Sigmoid colon (tissue), 7 donors: ENCODE results near the gene MERTK. TPM values are rescaled to one million over a fixed set of nuclear protein-coding genes. Genes with fewer than 3 reads are reported as not detected.

Source experiments
- DNase-seq: peaks from one replicate; pipeline ENCODE4 v3.0.0-alpha.2; 2019
- H3K27ac ChIP-seq, 4 donors: fragments of 200-600 bp; sonication (generic); one replicate each; pipeline ENCODE4 v1.5.1; 2016 to 2019; ENCODE audit warnings: mild to moderate bottlenecking in 1 of 4
- H3K27me3 ChIP-seq, 3 donors: fragments of 200-600 bp; sonication (generic); one replicate each; pipeline ENCODE4 v1.5.1; 2019; ENCODE audit warnings: mild to moderate bottlenecking in 1 of 3
- H3K36me3 ChIP-seq, 4 donors: fragments of 200-600 bp; sonication (generic); one replicate each; pipeline ENCODE4 v1.5.1; 2016 to 2019
- H3K4me1 ChIP-seq, 4 donors: fragments of 200-600 bp; sonication (generic); one replicate each; pipeline ENCODE4 v1.5.1; 2017 to 2019
- H3K4me3 ChIP-seq, 4 donors: fragments of 200-600 bp; sonication (generic); one replicate each; pipeline ENCODE4 v1.5.1; 2017 to 2019; ENCODE audit warnings: mild to moderate bottlenecking in 2 of 4, moderate library complexity in 1 of 4
- H3K9me3 ChIP-seq, 4 donors: fragments of 200-600 bp in 3 of 4; sonication (generic) in 3 of 4; one replicate each; pipeline versions ENCODE4 v1.5.1 to v1.6.1; 2013 to 2019
- EP300 ChIP-seq, 4 donors: sonication (generic); formaldehyde crosslinking; IDR thresholded peaks; one replicate each; pipeline ENCODE4 v1.6.1; 2017; ENCODE audit warnings: antibody characterized with exemption in 4 of 4
- POLR2A ChIP-seq, 2 donors: fragments of 450-650 bp; IDR thresholded peaks; one replicate each; pipeline ENCODE4 v1.6.1; 2016; ENCODE audit warnings: antibody characterized with exemption in 2 of 2, mild to moderate bottlenecking in 2 of 2, moderate library complexity in 2 of 2
- POLR2AphosphoS5 ChIP-seq, 4 donors: sonication (generic); formaldehyde crosslinking; IDR thresholded peaks; one replicate each; pipeline ENCODE4 v1.6.1; 2017; ENCODE audit warnings: antibody characterized with exemption in 4 of 4
- WGBS, 2 donors: extraction: QIAGEN DNeasy Blood & Tissue Kit; methylation state at CpG; one replicate each; pipeline ENCODE4 v1.1.7; 2013; 5-methylcytosine and 5-hydroxymethylcytosine counted together
- intact Hi-C: fragments of 100-400 bp; cut with DNase I; formaldehyde crosslinking; loops from one replicate; pipeline ENCODE4 v1.15.1; 2023
- polyA plus RNA-seq, 3 donors: library from polyadenylated mRNA; stranded (reverse); fragments of 200-250 nt; gene quantifications; one replicate each; pipeline ENCODE4 v1.2.3, GENCODE V29; 2013
- total RNA-seq, 4 donors: library from RNA; depleted of rRNA; stranded (reverse); fragments of >200 nt; gene quantifications; one replicate each; pipeline ENCODE4 v1.1.0, GENCODE V29; 2016
- TF ChIP-seq, protein P1 (sequence below), 4 experiments: fragments of 450-650 bp in 3 of 4; fragments of 200-600 bp in 1 of 4; IDR thresholded peaks; one replicate each; pipeline ENCODE4 v1.5.1; 2016 to 2019; ENCODE audit warnings: antibody characterized with exemption in 4 of 4, mild to moderate bottlenecking in 3 of 4, moderate library complexity in 2 of 4
- donor health status: healthy with polysubstance abuse.
- donor health status: Bipolar disorder and iron deficiency.
- donor health status: healthy.

MERTK gene
- total and polyA plus RNA-seq, 7 donors = 2.4 to 31.6 (median 14.4) TPM

DNA sequence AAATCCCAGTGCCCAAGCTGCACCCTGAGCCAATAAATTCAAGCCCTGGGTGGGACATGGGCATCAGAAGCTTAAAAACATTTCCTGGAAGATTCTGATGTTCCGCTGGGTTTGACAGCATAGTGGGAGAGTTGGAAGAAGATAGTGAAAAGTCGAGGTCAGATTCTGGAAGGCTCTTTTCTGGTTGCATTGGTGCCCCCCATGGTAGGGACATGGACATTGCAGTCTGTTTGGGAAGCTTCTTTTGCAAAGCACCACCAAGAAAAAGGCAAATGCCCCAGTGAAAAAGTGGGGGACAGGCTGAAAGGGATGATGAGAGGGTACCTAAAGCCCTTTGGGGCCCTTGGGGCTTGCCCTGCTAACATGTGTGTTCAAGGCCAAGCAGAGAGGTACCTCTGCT lies 21.0 kb downstream of the MERTK start:
- no peak for DNase-seq
- H3K36me3 ChIP-seq = peaks cover 0 to 9% (median 0%) of the 10 kb centered on the region in 4 donors
- no peak overlapping the region for H3K27ac ChIP-seq
- H3K9me3 ChIP-seq = no peaks in the 10 kb centered on the region
- TF ChIP-seq POLR2A (IDR thresholded peaks at IDR 0.05) (no peak), EP300 (IDR thresholded peaks at IDR 0.05) (no peak), POLR2AphosphoS5 (IDR thresholded peaks at IDR 0.05) (no peak)
- TF ChIP-seq, protein P1, sequence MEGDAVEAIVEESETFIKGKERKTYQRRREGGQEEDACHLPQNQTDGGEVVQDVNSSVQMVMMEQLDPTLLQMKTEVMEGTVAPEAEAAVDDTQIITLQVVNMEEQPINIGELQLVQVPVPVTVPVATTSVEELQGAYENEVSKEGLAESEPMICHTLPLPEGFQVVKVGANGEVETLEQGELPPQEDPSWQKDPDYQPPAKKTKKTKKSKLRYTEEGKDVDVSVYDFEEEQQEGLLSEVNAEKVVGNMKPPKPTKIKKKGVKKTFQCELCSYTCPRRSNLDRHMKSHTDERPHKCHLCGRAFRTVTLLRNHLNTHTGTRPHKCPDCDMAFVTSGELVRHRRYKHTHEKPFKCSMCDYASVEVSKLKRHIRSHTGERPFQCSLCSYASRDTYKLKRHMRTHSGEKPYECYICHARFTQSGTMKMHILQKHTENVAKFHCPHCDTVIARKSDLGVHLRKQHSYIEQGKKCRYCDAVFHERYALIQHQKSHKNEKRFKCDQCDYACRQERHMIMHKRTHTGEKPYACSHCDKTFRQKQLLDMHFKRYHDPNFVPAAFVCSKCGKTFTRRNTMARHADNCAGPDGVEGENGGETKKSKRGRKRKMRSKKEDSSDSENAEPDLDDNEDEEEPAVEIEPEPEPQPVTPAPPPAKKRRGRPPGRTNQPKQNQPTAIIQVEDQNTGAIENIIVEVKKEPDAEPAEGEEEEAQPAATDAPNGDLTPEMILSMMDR (IDR thresholded peaks at IDR 0.05) = no peak
- H3K27me3 ChIP-seq = no peaks in the 10 kb centered on the region
- peaks cover 0 to 5% (median 0%) of the 10 kb centered on the region in 4 donors for H3K4me1 ChIP-seq
- 69 to 76% methylated on average over 2 of the region's 2 CpGs for WGBS, 2 donors
- intact Hi-C loops = no loop called here
- H3K4me3 ChIP-seq = no peak overlapping the region

DNA sequence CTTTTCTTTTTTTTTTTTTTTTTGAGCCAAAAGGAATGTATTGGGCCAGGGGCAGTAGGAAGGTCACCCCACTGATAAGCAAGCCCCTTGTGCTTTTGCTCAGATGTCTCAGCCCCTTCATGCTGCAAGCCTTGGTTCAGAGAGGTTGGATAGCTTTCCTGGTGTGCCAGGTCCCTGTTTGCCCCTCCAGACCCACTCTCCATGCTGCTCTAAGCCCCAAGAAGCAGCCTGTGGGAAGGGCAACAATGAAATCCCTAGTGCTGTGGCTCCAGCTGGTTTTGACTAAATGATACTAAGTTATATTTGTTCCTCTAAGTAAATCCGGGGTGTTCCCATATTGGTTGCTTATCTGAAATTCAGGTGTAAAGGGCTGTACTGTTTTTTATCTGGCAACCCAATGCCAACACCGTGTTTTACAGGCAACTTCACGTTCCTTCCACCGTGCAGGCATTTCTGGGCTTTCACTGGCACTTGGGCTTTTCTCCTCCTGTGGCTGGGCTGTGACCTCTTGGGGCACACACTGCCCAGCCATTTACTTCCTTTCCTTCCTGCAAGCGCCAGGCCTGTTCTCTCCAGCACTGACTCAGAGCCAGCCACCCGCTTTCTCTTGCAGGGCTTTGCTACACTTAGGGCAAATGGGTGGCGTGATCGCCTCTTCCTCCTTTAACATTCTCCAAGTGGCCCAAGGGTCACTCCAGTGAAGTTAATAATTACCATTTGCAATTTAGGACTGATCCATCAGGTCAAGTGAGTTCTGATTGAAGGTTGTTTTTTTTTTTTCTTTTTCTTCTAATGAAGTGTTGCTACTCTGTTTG lies 21.6 kb downstream of the MERTK start:
- intact Hi-C loops = no loop called here
- no peak overlapping the region for H3K4me3 ChIP-seq
- peaks cover 0 to 9% (median 0%) of the 10 kb centered on the region in 4 donors for H3K36me3 ChIP-seq
- no peaks in the 10 kb centered on the region for H3K9me3 ChIP-seq
- H3K4me1 ChIP-seq = peaks cover 0 to 5% (median 0%) of the 10 kb centered on the region in 4 donors
- no peaks in the 10 kb centered on the region for H3K27me3 ChIP-seq
- TF ChIP-seq EP300 (IDR thresholded peaks at IDR 0.05) = no peak
- TF ChIP-seq POLR2A (IDR thresholded peaks at IDR 0.05) = no peak
- TF ChIP-seq, protein P1 (IDR thresholded peaks at IDR 0.05) = no peak
- no peak for TF ChIP-seq POLR2AphosphoS5 (IDR thresholded peaks at IDR 0.05)
- 21 to 64% methylated on average over 8 of the region's 8 CpGs for WGBS, 2 donors
- H3K27ac ChIP-seq = no peak overlapping the region
- DNase-seq = peak; percentile 74

DNA sequence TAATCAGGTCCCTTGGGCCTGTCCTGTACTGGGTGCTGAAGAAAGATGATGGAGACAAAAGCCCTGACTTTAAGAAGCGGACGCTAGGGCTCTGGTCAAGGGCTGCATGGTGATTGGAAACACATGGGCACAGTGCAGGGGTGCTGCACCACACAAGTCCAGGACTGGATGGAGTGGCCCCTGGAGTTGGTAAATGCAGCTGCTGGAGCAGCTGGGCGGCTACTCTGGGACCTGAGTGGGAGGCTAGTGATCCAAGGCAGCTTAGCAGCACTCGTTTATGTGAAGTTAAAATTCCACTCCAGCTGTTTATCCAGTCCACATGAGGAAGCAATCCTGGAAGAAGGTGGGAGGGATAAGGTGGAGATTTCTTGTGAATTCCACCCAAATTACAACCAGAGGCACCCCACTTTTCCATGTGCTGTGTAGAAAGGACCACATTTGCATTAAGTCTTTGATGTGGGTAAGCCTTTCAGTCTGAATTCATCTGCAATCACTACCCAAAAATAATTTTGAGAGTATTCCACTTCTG lies 24.9 kb downstream of the MERTK start:
- H3K36me3 ChIP-seq = no peaks in the 10 kb centered on the region
- 63 to 81% methylated on average over 4 of the region's 4 CpGs for WGBS, 2 donors
- intact Hi-C loops = no loop called here
- no peak overlapping the region for H3K4me3 ChIP-seq
- H3K27me3 ChIP-seq = no peaks in the 10 kb centered on the region
- DNase-seq = no peak
- no peaks in the 10 kb centered on the region for H3K9me3 ChIP-seq
- TF ChIP-seq POLR2A (IDR thresholded peaks at IDR 0.05) = no peak
- no peak for TF ChIP-seq EP300 (IDR thresholded peaks at IDR 0.05)
- no peak for TF ChIP-seq POLR2AphosphoS5 (IDR thresholded peaks at IDR 0.05)
- TF ChIP-seq, protein P1 (IDR thresholded peaks at IDR 0.05) = no peak
- peaks cover 0 to 4% (median 0%) of the 10 kb centered on the region in 4 donors for H3K4me1 ChIP-seq
- no peak overlapping the region for H3K27ac ChIP-seq

DNA sequence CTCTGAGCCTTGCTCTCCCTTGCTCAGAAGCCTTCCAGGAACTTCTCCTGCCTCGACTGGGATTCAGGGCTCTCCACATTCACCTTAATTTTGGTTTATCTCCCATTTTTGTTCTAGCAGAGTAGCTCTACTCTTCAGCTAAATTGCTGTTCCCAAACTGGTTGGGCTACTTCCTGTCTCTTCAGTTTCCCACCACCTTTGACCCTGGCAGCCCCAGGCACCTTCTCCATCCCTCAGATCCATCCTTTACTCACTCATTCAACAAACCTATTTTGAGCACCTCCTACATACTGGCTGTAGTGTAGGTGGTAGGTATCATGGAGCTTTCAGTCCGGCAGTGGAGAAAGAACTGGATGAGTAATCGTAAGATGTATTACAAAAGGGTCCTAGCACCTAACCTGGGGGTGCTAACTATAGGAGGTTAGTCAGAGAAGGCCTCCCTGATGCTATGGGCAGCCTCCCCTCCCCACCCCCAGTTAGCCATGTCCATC lies 26.3 kb downstream of the MERTK start:
- no peak overlapping the region for H3K27ac ChIP-seq
- intact Hi-C loops = no loop called here
- peaks cover 0 to 10% (median 0%) of the 10 kb centered on the region in 4 donors for H3K36me3 ChIP-seq
- no peaks in the 10 kb centered on the region for H3K27me3 ChIP-seq
- H3K4me1 ChIP-seq = no peaks in the 10 kb centered on the region
- DNase-seq = no peak
- TF ChIP-seq POLR2AphosphoS5 (IDR thresholded peaks at IDR 0.05) (no peak), EP300 (IDR thresholded peaks at IDR 0.05) (no peak), POLR2A (IDR thresholded peaks at IDR 0.05) (no peak)
- TF ChIP-seq, protein P1 (IDR thresholded peaks at IDR 0.05) = no peak
- no peak overlapping the region for H3K4me3 ChIP-seq
- WGBS, 2 donors = 90 to 91% methylated on average over 3 of the region's 3 CpGs
- H3K9me3 ChIP-seq = no peaks in the 10 kb centered on the region
